Chondrocyte (in vitro differentiated cells): ENCODE data around the gene ZNF438. TPM values are rescaled to one million over a fixed set of nuclear protein-coding genes. Genes with fewer than 3 reads are reported as not detected.

Source experiments
- DNase-seq: peaks from one replicate; pipeline ENCODE4 v3.0.0; 2021; ENCODE audit warnings: mixed read lengths, low spot score
- H3K27ac Mint-ChIP-seq: one replicate; pipeline ENCODE4 v1.8.0; 2021; ENCODE audit warnings: mild to moderate bottlenecking, moderate library complexity, mixed read lengths; ENCODE audit not compliant: unreplicated experiment
- H3K27me3 Mint-ChIP-seq: 2 replicates; pipeline ENCODE4 v1.8.0; 2021; ENCODE audit warnings: low read depth, mixed read lengths
- H3K36me3 Mint-ChIP-seq: 2 replicates; pipeline ENCODE4 v1.8.0; 2021; ENCODE audit warnings: low read depth, mixed read lengths
- H3K4me1 Mint-ChIP-seq: 2 replicates; pipeline ENCODE4 v1.8.0; 2021; ENCODE audit warnings: low read depth, mild to moderate bottlenecking, mixed read lengths
- H3K4me3 Mint-ChIP-seq: one replicate; pipeline ENCODE4 v1.8.0; 2021; ENCODE audit warnings: mild to moderate bottlenecking, moderate library complexity, mixed read lengths; ENCODE audit not compliant: unreplicated experiment
- H3K9me3 Mint-ChIP-seq: 2 replicates; pipeline ENCODE4 v1.8.0; 2021; ENCODE audit warnings: low read depth, mixed read lengths
- CTCF ChIP-seq: fragments of 200-600 bp; sonication (generic); IDR thresholded peaks from 2 replicates; pipeline ENCODE4 v1.5.0; 2021; ENCODE audit warnings: antibody characterized with exemption, mild to moderate bottlenecking, moderate library complexity
- total RNA-seq: library from RNA; stranded (reverse); gene quantifications from 3 replicates; pipeline ENCODE4 v1.2.1, GENCODE V29; 2021

Gene ZNF438
- total RNA-seq, 1 donor from 2014 or later, result 4.9 TPM

- no peak for TF ChIP-seq CTCF
- no peak overlapping the region for H3K4me3 Mint-ChIP-seq
- peaks cover 15% of the 10 kb centered on the region for H3K36me3 Mint-ChIP-seq
- no peak overlapping the region for H3K27ac Mint-ChIP-seq
- no peaks in the 10 kb centered on the region for H3K27me3 Mint-ChIP-seq
- no peaks in the 10 kb centered on the region for H3K9me3 Mint-ChIP-seq
- H3K4me1 Mint-ChIP-seq, result no peaks in the 10 kb centered on the region
- no peak for DNase-seq
Measured at GRCh38 chr10:30850776-30851175, 180.9 kb downstream of the ZNF438 start.

GRCh38 chr10:30849231-30850035 lies 182.2 kb downstream of the ZNF438 start:
- Mint-ChIP-seq H3K4me1 (no peaks in the 10 kb centered on the region), H3K4me3 (no peak overlapping the region), H3K27me3 (no peaks in the 10 kb centered on the region), H3K27ac (no peak overlapping the region), H3K36me3 (peaks cover 15% of the 10 kb centered on the region), H3K9me3 (no peaks in the 10 kb centered on the region)
- no peak for DNase-seq
- no peak for TF ChIP-seq CTCF

GRCh38 chr10:30848396-30849032 lies 183.2 kb downstream of the ZNF438 start:
- no peaks in the 10 kb centered on the region for H3K27me3 Mint-ChIP-seq
- no peak for DNase-seq
- no peaks in the 10 kb centered on the region for H3K9me3 Mint-ChIP-seq
- H3K27ac Mint-ChIP-seq, result no peak overlapping the region
- H3K4me3 Mint-ChIP-seq, result no peak overlapping the region
- H3K36me3 Mint-ChIP-seq, result peaks cover 15% of the 10 kb centered on the region
- H3K4me1 Mint-ChIP-seq, result no peaks in the 10 kb centered on the region
- TF ChIP-seq CTCF, result no peak

GRCh38 chr10:30847642-30848041 lies 184.0 kb downstream of the ZNF438 start:
- no peaks in the 10 kb centered on the region for H3K4me1 Mint-ChIP-seq
- no peak overlapping the region for H3K27ac Mint-ChIP-seq
- no peaks in the 10 kb centered on the region for H3K27me3 Mint-ChIP-seq

GRCh38 chr10:30847199-30847598 lies 184.5 kb downstream of the ZNF438 start:
- peaks cover 15% of the 10 kb centered on the region for H3K36me3 Mint-ChIP-seq
- no peak overlapping the region for H3K27ac Mint-ChIP-seq
- DNase-seq, result no peak

More at GRCh38 chr10:30847642-30848041, 184.0 kb downstream of the ZNF438 start:
- no peak for TF ChIP-seq CTCF
- H3K36me3 Mint-ChIP-seq, result peaks cover 15% of the 10 kb centered on the region
- H3K4me3 Mint-ChIP-seq, result no peak overlapping the region
- no peak for DNase-seq
- H3K9me3 Mint-ChIP-seq, result no peaks in the 10 kb centered on the region

More at GRCh38 chr10:30847199-30847598, 184.5 kb downstream of the ZNF438 start:
- no peak for TF ChIP-seq CTCF
- Mint-ChIP-seq H3K4me3 (no peak overlapping the region), H3K27me3 (no peaks in the 10 kb centered on the region), H3K9me3 (no peaks in the 10 kb centered on the region), H3K4me1 (no peaks in the 10 kb centered on the region)
